SU-DHL-6 (cell line): ENCODE results near the gene FADS6.

Experiments used
- H2AFZ ChIP-seq: fragments of 200-600 bp; sonication (generic); 2 replicates; pipeline ENCODE4 v1.6.1; 2014; ENCODE audit warnings: low read depth, mild to moderate bottlenecking, moderate library complexity, mixed read lengths, antibody characterized with exemption, low read length; ENCODE audit not compliant: severe bottlenecking
- H3F3A ChIP-seq: fragments of 200-600 bp; shearing (Covaris generic); 2 replicates; pipeline ENCODE4 v1.6.0; 2016; ENCODE audit warnings: antibody characterized with exemption, mild to moderate bottlenecking; ENCODE audit not compliant: insufficient read depth
- H3K27ac ChIP-seq: fragments of 200-600 bp; sonication (generic); 2 replicates; pipeline ENCODE4 v1.5.1; 2016; ENCODE audit warnings: low read depth, mild to moderate bottlenecking, low read length, moderate library complexity, mixed read lengths
- H3K27me3 ChIP-seq: fragments of 200-600 bp; sonication (generic), shearing (Covaris generic); 2 replicates; pipeline ENCODE4 v1.6.0; 2014; ENCODE audit warnings: mild to moderate bottlenecking, low read length
- H3K36me3 ChIP-seq: fragments of 200-600 bp; sonication (generic); 2 replicates; pipeline ENCODE4 v1.6.1; 2014; ENCODE audit warnings: mild to moderate bottlenecking, low read length, mixed read lengths
- H3K4me2 ChIP-seq: fragments of 300-600, 200-600 bp; shearing (Covaris generic), sonication (generic); 2 replicates; pipeline ENCODE4 v1.6.0; 2014; ENCODE audit warnings: low read length, low read depth, mild to moderate bottlenecking; ENCODE audit not compliant: poor library complexity, severe bottlenecking
- H3K4me3 ChIP-seq: fragments of 200-600 bp; sonication (generic); 2 replicates; pipeline ENCODE4 v1.5.1; 2014; ENCODE audit warnings: antibody characterized with exemption, low read length, mild to moderate bottlenecking, mixed read lengths; ENCODE audit not compliant: insufficient read depth, poor library complexity, severe bottlenecking
- H3K79me2 ChIP-seq: fragments of 200-600 bp; sonication (generic); 2 replicates; pipeline ENCODE4 v1.6.1; 2014; ENCODE audit warnings: mild to moderate bottlenecking, low read length, moderate library complexity; ENCODE audit not compliant: insufficient read depth
- H3K9ac ChIP-seq: fragments of 200-600 bp; sonication (generic); 2 replicates; pipeline ENCODE4 v1.7.0; 2014; ENCODE audit warnings: mild to moderate bottlenecking, low read length
- H3K9me2 ChIP-seq: fragments of 200-600 bp; sonication (generic); replicated peaks from 2 replicates; pipeline ENCODE4 v1.6.1; 2014; ENCODE audit warnings: low read length; ENCODE audit not compliant: insufficient read depth
- H3K9me3 ChIP-seq: fragments of 200-600 bp; sonication (generic); 2 replicates; pipeline ENCODE4 v1.6.1; 2014; ENCODE audit warnings: low read length, mixed read lengths; ENCODE audit not compliant: insufficient read depth
- H4K20me1 ChIP-seq: fragments of 200-600 bp; sonication (generic); 2 replicates; pipeline ENCODE4 v1.6.1; 2014; ENCODE audit warnings: low read depth, mild to moderate bottlenecking, antibody characterized with exemption, low read length, moderate library complexity, mixed read lengths
- CTCF ChIP-seq: fragments of 200-600 bp; sonication (generic); IDR thresholded peaks from one replicate; pipeline ENCODE4 v1.5.1; 2017; ENCODE audit warnings: antibody characterized with exemption, mild to moderate bottlenecking, low read length, moderate library complexity; ENCODE audit not compliant: insufficient read depth, poor library complexity, severe bottlenecking
- EZH2phosphoT487 ChIP-seq: fragments of 200-600 bp; sonication (generic), shearing (Covaris generic); conservative IDR thresholded peaks from 2 replicates; pipeline ENCODE4 v1.6.1; 2018; ENCODE audit warnings: mild to moderate bottlenecking, antibody characterized with exemption, low read length, moderate library complexity, mixed read lengths

FADS6 gene

GRCh38 chr17:74919440-74920305 is 26.2 kb upstream of the FADS6 start:
- TF ChIP-seq EZH2phosphoT487 = no peak
- TF ChIP-seq CTCF = no peak
- Histone ChIP-seq H2AFZ (no peak overlapping the region), H3K9ac (no peak overlapping the region), H3K79me2 (no peaks in the 10 kb centered on the region), H3K9me3 (no peaks in the 10 kb centered on the region), H3K27ac (no peak overlapping the region), H3K36me3 (no peaks in the 10 kb centered on the region), H4K20me1 (no peaks in the 10 kb centered on the region), H3F3A (no peaks in the 10 kb centered on the region), H3K4me2 (no peak overlapping the region), H3K4me3 (no peak overlapping the region), H3K9me2 (no peaks in the 10 kb centered on the region), H3K27me3 (no peaks in the 10 kb centered on the region)

- H3K4me2 ChIP-seq = no peak overlapping the region
- H3K27me3 ChIP-seq = no peaks in the 10 kb centered on the region
- H3K79me2 ChIP-seq = no peaks in the 10 kb centered on the region
- no peaks in the 10 kb centered on the region for H3K9me2 ChIP-seq
- no peak overlapping the region for H3K27ac ChIP-seq
- no peak overlapping the region for H3K4me3 ChIP-seq
- no peaks in the 10 kb centered on the region for H3K9me3 ChIP-seq
- H3K9ac ChIP-seq = no peak overlapping the region
- H4K20me1 ChIP-seq = no peaks in the 10 kb centered on the region
- H2AFZ ChIP-seq = no peak overlapping the region
- no peak for TF ChIP-seq EZH2phosphoT487
- no peak for TF ChIP-seq CTCF
- H3F3A ChIP-seq = no peaks in the 10 kb centered on the region
- H3K36me3 ChIP-seq = no peaks in the 10 kb centered on the region
Observed at GRCh38 chr17:74918906-74919305, 25.5 kb upstream of the FADS6 start.

DNA sequence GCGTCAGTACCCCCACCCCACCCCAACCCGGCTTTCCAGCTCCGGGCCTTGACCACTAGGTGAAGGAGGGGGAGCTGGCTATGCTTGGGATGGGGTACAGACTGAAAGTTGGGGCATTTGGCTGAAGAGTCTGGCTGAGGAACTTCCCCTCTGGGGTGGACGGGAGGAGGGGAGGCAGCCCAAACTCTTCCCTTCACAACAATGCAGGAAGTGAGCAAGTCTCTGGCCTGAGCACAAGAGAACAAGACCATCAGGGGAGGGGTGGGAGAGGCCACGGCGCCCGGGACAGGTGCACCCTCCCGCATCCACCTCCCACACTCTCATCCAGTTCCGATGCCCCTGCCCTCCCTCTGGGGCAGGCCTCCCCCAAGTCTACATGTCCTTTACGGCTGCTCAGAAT is 24.0 kb upstream of the FADS6 start:
- Histone ChIP-seq H3K4me2 (no peak overlapping the region), H3F3A (no peaks in the 10 kb centered on the region), H4K20me1 (no peaks in the 10 kb centered on the region), H3K4me3 (no peak overlapping the region), H3K9me2 (no peaks in the 10 kb centered on the region), H3K79me2 (no peaks in the 10 kb centered on the region), H3K9me3 (no peaks in the 10 kb centered on the region), H3K27me3 (no peaks in the 10 kb centered on the region), H3K9ac (no peak overlapping the region), H3K36me3 (no peaks in the 10 kb centered on the region), H3K27ac (no peak overlapping the region), H2AFZ (no peak overlapping the region)
- TF ChIP-seq CTCF (no peak), EZH2phosphoT487 (no peak)
